Measurements from ENCODE around the gene ISG20L2.

Gene ISG20L2

DNA sequence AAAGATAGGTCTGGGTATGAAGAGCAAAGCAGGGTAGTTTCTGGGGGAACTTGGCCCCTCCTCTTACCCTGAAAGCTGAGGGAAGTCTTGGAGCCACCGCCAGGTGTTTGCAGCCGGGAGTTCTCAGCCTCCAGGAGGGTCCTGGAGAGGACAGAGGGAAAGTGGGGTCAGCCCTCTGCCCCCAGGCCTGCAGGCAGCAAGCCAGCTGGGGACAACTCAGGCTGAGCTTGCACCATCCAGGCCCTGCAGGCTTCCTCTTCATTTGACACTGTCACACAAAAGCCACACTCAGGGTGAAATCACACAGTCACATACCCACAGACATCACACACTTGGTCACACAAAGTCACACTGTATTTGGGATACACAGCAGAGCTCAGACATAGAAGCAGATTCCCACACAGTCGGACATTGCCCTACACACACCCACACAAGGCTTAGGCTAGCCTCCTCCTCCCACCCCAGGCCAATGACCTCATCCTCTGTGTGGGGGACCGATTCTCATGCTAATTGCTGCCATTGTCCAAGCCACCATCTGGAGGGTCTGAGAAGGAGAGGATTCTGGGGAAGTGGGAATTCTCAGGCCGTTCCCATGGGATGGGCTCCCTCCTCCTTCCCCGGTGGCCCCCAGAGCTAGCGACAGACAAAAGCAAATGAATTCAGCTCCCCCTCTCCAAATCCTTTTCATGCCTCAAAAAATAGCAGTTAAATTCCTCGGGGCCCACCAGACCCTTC is 55.0 kb downstream of the ISG20L2 start:
- Histone ChIP-seq H4K20me1 (ENCODE audit: control insufficient read depth, insufficient read depth, low read depth, low read length) (no peaks in the 10 kb centered on the region), H3K27ac (ENCODE audit: low read depth, low read length) (no peak overlapping the region), H3F3A (ENCODE audit: control insufficient read depth, insufficient read depth) (peaks cover 5% of the 10 kb centered on the region; the same call in 1 of the 2 replicates), H3K36me3 (ENCODE audit: control insufficient read depth, low read length) (no peaks in the 10 kb centered on the region), H3K9me3 (ENCODE audit: control insufficient read depth, insufficient read depth, low read length) (no peaks in the 10 kb centered on the region), H3K9me2 (replicated peaks; ENCODE audit: control insufficient read depth, low read length) (no peaks in the 10 kb centered on the region), H3K4me1 (ENCODE audit: control insufficient read depth, low read length) (peaks cover 3% of the 10 kb centered on the region), H3K4me2 (ENCODE audit: low read length) (no peak overlapping the region), H3K79me2 (ENCODE audit: control insufficient read depth, low read length) (no peaks in the 10 kb centered on the region), H3K27me3 (ENCODE audit: control insufficient read depth, low read length) (peaks cover 81% of the 10 kb centered on the region), H3K4me3 (ENCODE audit: low read length) (no peak overlapping the region)
- TF ChIP-seq EZH2phosphoT487 (IDR thresholded peaks at IDR 0.05; ENCODE audit: borderline replicate concordance, low read length): no peak
- TF ChIP-seq, protein P1, sequence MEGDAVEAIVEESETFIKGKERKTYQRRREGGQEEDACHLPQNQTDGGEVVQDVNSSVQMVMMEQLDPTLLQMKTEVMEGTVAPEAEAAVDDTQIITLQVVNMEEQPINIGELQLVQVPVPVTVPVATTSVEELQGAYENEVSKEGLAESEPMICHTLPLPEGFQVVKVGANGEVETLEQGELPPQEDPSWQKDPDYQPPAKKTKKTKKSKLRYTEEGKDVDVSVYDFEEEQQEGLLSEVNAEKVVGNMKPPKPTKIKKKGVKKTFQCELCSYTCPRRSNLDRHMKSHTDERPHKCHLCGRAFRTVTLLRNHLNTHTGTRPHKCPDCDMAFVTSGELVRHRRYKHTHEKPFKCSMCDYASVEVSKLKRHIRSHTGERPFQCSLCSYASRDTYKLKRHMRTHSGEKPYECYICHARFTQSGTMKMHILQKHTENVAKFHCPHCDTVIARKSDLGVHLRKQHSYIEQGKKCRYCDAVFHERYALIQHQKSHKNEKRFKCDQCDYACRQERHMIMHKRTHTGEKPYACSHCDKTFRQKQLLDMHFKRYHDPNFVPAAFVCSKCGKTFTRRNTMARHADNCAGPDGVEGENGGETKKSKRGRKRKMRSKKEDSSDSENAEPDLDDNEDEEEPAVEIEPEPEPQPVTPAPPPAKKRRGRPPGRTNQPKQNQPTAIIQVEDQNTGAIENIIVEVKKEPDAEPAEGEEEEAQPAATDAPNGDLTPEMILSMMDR (IDR thresholded peaks at IDR 0.05; ENCODE audit: low read depth, low read length, poor library complexity, severe bottlenecking): no peak
